Measurements from ENCODE around the gene FAM200A. TPM values are rescaled to one million over a fixed set of nuclear protein-coding genes. Genes with fewer than 3 reads are reported as not detected.
A peak's percentile ranks its signal among the peaks of the same experiment; 100 is the strongest.
"Not testable (repeated sequence)": the region's sequence is repeated elsewhere in the genome, so short reads cannot be mapped to it uniquely, and the experiment has no call there.

FAM200A gene
- total RNA-seq, 2 donors from 2014 or later: 2.3 to 2.5 TPM

DNA sequence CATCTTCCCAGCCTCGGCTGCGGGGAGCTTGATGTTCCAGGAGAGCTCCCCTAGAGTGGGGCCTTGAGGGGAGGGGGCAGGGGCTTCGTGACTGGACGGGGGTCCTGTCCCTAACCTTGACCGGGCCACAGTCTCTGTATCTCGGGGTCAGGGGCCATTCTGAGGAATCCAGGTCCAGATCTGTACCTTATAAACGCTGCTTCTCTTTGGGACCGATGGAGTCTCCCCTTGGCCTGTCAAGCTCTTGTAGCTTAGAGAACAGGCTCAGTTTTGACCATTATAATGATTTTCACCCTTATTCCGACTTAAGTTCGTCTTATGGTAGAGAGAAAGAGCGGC is 46.6 kb downstream of the FAM200A start:
- peak overlapping the region; percentile 99 for H3K27ac Mint-ChIP-seq
- H3K9me3 ChIP-seq (ENCODE audit: control insufficient read depth, low read length, poor library complexity, severe bottlenecking): no peaks in the 10 kb centered on the region
- H3K36me3 Mint-ChIP-seq (ENCODE audit: low read depth): no peaks in the 10 kb centered on the region
- H3K4me3 Mint-ChIP-seq: peak overlapping the region; percentile 99
- DNase-seq (no peak), ATAC-seq (no peak)
- H3K27me3 Mint-ChIP-seq: no peaks in the 10 kb centered on the region
- H3K4me1 Mint-ChIP-seq: peaks cover 18% of the 10 kb centered on the region

DNA sequence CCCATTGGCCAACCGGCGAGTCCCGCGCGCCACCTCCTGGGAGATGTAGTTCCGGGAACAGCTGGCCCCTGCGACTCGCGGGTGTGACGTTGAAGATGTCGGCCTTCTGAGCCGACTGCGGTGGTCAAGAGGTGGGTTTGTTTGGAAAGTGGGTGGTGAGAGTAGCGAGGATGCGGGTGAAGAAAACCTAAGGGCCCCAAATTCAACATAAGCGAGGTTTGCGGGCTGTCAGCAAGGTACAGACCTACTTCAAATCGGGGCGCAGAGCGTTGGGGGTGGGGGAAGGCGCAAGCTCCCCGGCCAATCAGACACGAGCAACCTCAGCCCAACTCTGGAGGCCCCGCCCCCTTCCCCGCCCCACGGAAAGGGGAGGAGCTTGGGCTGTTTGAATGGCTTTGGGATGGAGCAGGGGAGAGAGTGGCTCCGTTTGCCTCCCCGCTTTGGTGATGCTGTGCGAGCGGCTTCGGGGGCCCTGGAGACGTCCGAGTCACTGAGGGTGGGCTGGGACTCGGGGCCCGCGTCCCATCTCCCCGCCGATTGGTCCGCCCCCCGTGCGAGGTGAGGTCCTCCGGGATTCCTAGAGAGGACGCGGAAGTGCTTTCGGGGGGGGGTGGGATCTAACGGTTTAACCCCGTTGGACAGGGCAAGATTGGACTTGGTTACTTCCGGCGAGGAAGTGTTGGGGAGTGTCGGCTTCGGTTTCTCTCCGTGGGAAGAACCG is 47.2 kb downstream of the FAM200A start, which contains the start of gene ZKSCAN5:
Gene ZKSCAN5 (plus strand): TSS at position 60 of the 721 bp plus-strand sequence. CDS start 1,383 bp downstream, outside the sequence.
- DNase-seq (peak; percentile 92 to 94 (median 93)), ATAC-seq (peak; percentile 87)
- Mint-ChIP-seq H3K4me3 (peak within 1 kb of the TSS; percentile 99), H3K27me3 (no peaks in the 10 kb centered on the region), H3K36me3 (ENCODE audit: low read depth) (peaks cover 3% of the 10 kb centered on the region), H3K4me1 (peaks cover 20% of the 10 kb centered on the region), H3K27ac (peak within 1 kb of the TSS; percentile 99)
- no peaks in the 10 kb centered on the region for H3K9me3 ChIP-seq (ENCODE audit: control insufficient read depth, low read length, poor library complexity, severe bottlenecking)

DNA sequence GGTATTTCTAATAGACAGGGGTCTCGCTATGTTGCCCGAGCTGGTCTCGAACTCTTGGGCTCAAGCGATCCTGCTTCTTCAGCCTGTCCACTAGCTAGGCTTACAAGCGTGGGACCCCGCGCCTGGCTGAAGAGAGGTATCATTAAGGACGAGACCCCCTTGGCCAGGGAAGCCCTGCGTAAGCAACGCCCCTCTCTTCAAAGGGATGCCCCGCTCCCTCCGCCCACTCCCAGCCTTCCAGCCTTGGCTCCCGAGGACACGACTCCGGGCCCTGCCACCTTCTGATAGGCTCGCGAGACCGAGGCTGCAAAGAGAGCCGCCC is 47.7 kb downstream of the FAM200A start:
- H3K4me1 Mint-ChIP-seq: peaks cover 19% of the 10 kb centered on the region
- H3K4me3 Mint-ChIP-seq: peak overlapping the region; percentile 99
- DNase-seq (no peak), ATAC-seq (no peak)
- H3K9me3 ChIP-seq (ENCODE audit: control insufficient read depth, low read length, poor library complexity, severe bottlenecking): no peaks in the 10 kb centered on the region
- no peaks in the 10 kb centered on the region for H3K27me3 Mint-ChIP-seq
- peaks cover 3% of the 10 kb centered on the region for H3K36me3 Mint-ChIP-seq (ENCODE audit: low read depth)
- peak overlapping the region; percentile 99 for H3K27ac Mint-ChIP-seq

GRCh38 chr7:99501236-99501635 is 50.7 kb downstream of the FAM200A start:
- Mint-ChIP-seq H3K4me1 (peaks cover 27% of the 10 kb centered on the region), H3K4me3 (peak overlapping the region; percentile 100)
- not testable (repeated sequence) for H3K9me3 ChIP-seq (ENCODE audit: control insufficient read depth, low read length, poor library complexity, severe bottlenecking); ATAC-seq; H3K27me3 Mint-ChIP-seq; H3K27ac Mint-ChIP-seq; H3K36me3 Mint-ChIP-seq (ENCODE audit: low read depth); DNase-seq

DNA sequence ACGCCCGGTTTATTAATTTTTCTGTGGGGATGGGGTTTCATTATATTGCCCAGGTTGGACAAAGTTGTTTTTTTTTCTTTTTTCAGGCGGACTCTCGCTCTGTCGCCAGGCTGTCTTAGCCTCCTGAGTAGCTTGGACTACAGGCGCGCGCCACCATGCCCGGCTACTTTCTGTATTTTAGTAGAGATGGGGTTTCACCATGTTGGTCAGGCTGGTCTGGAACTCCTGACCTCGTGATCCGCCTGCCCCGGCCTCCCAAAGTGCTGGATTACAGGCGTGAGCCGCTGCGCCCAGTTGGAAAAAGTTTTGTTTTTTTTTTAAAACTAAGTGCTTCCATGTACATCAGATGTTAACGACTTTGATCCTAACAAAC is 51.3 kb downstream of the FAM200A start:
- H3K9me3 ChIP-seq (ENCODE audit: control insufficient read depth, low read length, poor library complexity, severe bottlenecking): no peaks in the 10 kb centered on the region
- Mint-ChIP-seq H3K27ac (peak overlapping the region; percentile 99), H3K4me1 (peaks cover 22% of the 10 kb centered on the region), H3K4me3 (peak overlapping the region; percentile 100), H3K36me3 (ENCODE audit: low read depth) (peaks cover 4% of the 10 kb centered on the region), H3K27me3 (no peaks in the 10 kb centered on the region)
- DNase-seq (no peak), ATAC-seq (no peak)

DNA sequence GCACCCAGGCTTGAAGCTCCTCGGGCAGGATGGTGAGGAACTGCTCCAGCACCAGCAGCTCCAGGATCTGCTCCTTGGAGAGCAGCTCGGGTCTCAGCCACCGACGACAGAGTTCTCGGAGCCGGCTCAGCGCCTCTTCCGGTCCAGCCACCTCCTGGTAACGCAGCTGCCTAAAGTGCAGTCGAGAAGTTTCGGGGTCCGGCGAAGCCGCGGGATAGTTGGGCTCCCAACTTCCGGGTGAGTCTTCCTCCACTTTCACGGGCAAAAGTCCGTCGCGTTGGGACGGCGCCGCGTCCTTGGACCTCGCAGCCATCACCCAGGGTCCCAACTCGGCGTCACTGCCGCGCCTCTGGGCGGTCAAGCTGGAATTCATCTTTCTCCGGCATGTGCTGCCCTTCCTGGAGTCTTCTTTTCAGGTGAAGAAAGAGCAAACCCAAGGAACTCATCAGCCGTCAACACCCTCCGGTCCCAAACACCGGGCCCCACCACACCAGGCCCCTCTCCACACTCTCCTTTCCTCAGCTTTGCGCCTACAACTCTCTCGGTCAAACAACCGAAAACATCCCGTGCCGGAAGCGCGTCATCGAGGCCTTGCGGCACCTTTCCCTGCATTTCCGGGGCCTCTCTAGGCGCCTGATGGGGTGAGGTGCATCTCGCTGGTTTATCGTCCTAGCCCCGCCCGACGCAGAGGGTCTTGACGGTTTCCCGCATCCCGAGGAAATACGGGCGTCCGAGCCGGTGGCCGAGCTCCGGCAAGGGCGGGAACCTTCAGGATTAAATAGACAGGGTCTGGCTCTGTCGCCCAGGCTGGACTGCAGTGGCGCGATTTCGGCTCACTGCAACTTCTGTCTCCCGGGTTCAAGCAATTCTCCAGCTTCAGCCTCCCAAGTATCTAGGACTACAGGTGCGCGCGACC is 51.9 kb downstream of the FAM200A start, which contains the start of gene ZNF394:
Gene ZNF394 (minus strand): TSS at position 561 of the 916 bp plus-strand sequence. CDS start 188 bp downstream, at position 373.
- peaks cover 4% of the 10 kb centered on the region for H3K36me3 Mint-ChIP-seq (ENCODE audit: low read depth)
- DNase-seq: peak; percentile 74 to 79 (median 77)
- peaks cover 19% of the 10 kb centered on the region for H3K4me1 Mint-ChIP-seq
- no peaks in the 10 kb centered on the region for H3K9me3 ChIP-seq (ENCODE audit: control insufficient read depth, low read length, poor library complexity, severe bottlenecking)
- peak within 1 kb of the TSS; percentile 99 for H3K27ac Mint-ChIP-seq
- ATAC-seq: peak; percentile 51
- H3K4me3 Mint-ChIP-seq: peak within 1 kb of the TSS; percentile 100
- no peaks in the 10 kb centered on the region for H3K27me3 Mint-ChIP-seq

- Mint-ChIP-seq H3K36me3 (ENCODE audit: low read depth) (peaks cover 4% of the 10 kb centered on the region), H3K4me3 (peak overlapping the region; percentile 100), H3K27me3 (no peaks in the 10 kb centered on the region), H3K4me1 (peaks cover 17% of the 10 kb centered on the region), H3K27ac (peak overlapping the region; percentile 99)
- ATAC-seq: peak; percentile 52
- H3K9me3 ChIP-seq (ENCODE audit: control insufficient read depth, low read length, poor library complexity, severe bottlenecking): peaks cover 1% of the 10 kb centered on the region
- DNase-seq: no peak
Measured at GRCh38 chr7:99499371-99499720, 52.6 kb downstream of the FAM200A start.

DNA sequence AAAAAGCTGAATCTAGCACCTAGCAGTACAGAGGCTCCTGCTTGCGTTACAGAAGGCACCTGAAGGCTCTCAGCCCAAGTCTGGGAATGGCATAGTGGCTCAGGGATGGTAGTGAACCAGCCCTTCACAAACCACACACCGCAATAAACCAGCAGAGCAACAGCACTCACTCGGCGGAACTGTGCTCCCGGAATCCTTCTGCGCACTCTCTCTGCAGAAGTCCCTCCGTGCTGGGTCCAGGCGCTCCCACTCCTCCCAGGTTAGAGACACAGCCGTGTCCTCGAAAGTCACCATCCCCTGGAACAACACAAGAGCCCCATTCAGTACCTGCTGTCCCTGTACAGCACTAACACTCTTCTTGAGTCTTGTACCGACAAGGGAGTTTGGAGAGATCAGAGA is 53.4 kb downstream of the FAM200A start:
- peak overlapping the region; percentile 99 for H3K27ac Mint-ChIP-seq
- ATAC-seq (no peak), DNase-seq (no peak)
- peaks cover 8% of the 10 kb centered on the region for H3K36me3 Mint-ChIP-seq (ENCODE audit: low read depth)
- peak overlapping the region; percentile 100 for H3K4me3 Mint-ChIP-seq
- no peaks in the 10 kb centered on the region for H3K27me3 Mint-ChIP-seq
- H3K9me3 ChIP-seq (ENCODE audit: control insufficient read depth, low read length, poor library complexity, severe bottlenecking): peaks cover 4% of the 10 kb centered on the region
- H3K4me1 Mint-ChIP-seq: peaks cover 16% of the 10 kb centered on the region

- peak; percentile 17 for ATAC-seq
- H3K9me3 ChIP-seq (ENCODE audit: control insufficient read depth, low read length, poor library complexity, severe bottlenecking): peaks cover 4% of the 10 kb centered on the region
- no peak for DNase-seq
- peak overlapping the region; percentile 99 for H3K27ac Mint-ChIP-seq
- H3K4me1 Mint-ChIP-seq: peaks cover 16% of the 10 kb centered on the region
- peaks cover 9% of the 10 kb centered on the region for H3K36me3 Mint-ChIP-seq (ENCODE audit: low read depth)
- H3K4me3 Mint-ChIP-seq: peak overlapping the region; percentile 100
- no peaks in the 10 kb centered on the region for H3K27me3 Mint-ChIP-seq
Measured at GRCh38 chr7:99497766-99498545, 54.0 kb downstream of the FAM200A start.

Other genes with a start within 250 kb of the FAM200A start
- 10 to 100 TPM; 29.2 to 37.7 TPM for gene ARPC1A, start 226.2 kb downstream of the FAM200A start, total RNA-seq
- gene ARPC1B, start 177.4 kb downstream of the FAM200A start, total RNA-seq: 100 to 1,000 TPM; 185 to 220 TPM
- gene PDAP1, start 143.5 kb downstream of the FAM200A start, total RNA-seq: 10 to 100 TPM; 38.5 to 42.7 TPM
- 100 to 1,000 TPM; 170 to 175 TPM for gene BUD31, start 143.1 kb downstream of the FAM200A start, total RNA-seq
- 1 to 10 TPM; 3.6 to 3.8 TPM for gene PTCD1, start 113.3 kb downstream of the FAM200A start, total RNA-seq
- 10 to 100 TPM; 35.0 to 42.9 TPM for gene CPSF4, start 113.2 kb downstream of the FAM200A start, total RNA-seq
- gene ATP5MF, start 85.9 kb downstream of the FAM200A start, total RNA-seq: 100 to 1,000 TPM in 1 of 2 donors, 10 to 100 TPM in 1; 83.3 to 103 TPM
- 10 to 100 TPM; 12.5 to 18.1 TPM for gene ZNF789, start 79.2 kb downstream of the FAM200A start, total RNA-seq
- gene ZNF394, start 51.8 kb downstream of the FAM200A start, total RNA-seq: 100 to 1,000 TPM; 189 to 198 TPM
- 1 to 10 TPM; 4.4 to 4.6 TPM for gene ZKSCAN5, start 47.5 kb downstream of the FAM200A start, total RNA-seq
- gene ZNF655, start 6.5 kb upstream of the FAM200A start, total RNA-seq: 100 to 1,000 TPM; 134 to 135 TPM
- 1 to 10 TPM in 1 of 2 donors, under 1 TPM in 1; 0.96 to 1.4 TPM for gene TMEM225B, start 46.2 kb upstream of the FAM200A start, total RNA-seq
- gene ZSCAN25, start 64.8 kb upstream of the FAM200A start, total RNA-seq: 10 to 100 TPM; 29.8 to 34.4 TPM
- under 1 TPM in 1 of 2 donors, not detected in 1; 0.20 TPM for gene CYP3A5, start 127.9 kb upstream of the FAM200A start, total RNA-seq
- gene CYP3A7, start 183.1 kb upstream of the FAM200A start, total RNA-seq: not detected
- not detected for gene CYP3A4, start 232.1 kb upstream of the FAM200A start, total RNA-seq

Measured in T-helper 17 cell (primary cell).